Keratinocyte (primary cell): Measurements from ENCODE around the gene MRPL52. TPM values are rescaled to one million over a fixed set of nuclear protein-coding genes. Genes with fewer than 3 reads are reported as not detected.

Source experiments
- DNase-seq: peaks from one replicate; pipeline ENCODE4 v3.0.0-alpha.2; 2011; ENCODE audit warnings: low read depth, missing footprints, low spot score
- FAIRE-seq: peaks from 2 replicates; lab custom pipeline; 2011; peaks lifted over from hg19 to GRCh38; lab: Jason Lieb, UNC
- H2AFZ ChIP-seq: 2 replicates; pipeline ENCODE4 v1.6.0; 2012; ENCODE audit warnings: low read length, control low read depth, inconsistent platforms; ENCODE audit not compliant: control insufficient read depth
- H3K27ac ChIP-seq: 2 replicates; pipeline ENCODE4 v1.5.1; 2011; ENCODE audit warnings: low read length; ENCODE audit not compliant: control insufficient read depth, insufficient read depth
- H3K27me3 ChIP-seq: 3 replicates; pipeline ENCODE4 v1.6.0; 2011; ENCODE audit warnings: low read length; ENCODE audit not compliant: control insufficient read depth, insufficient read depth; ENCODE audit errors: extremely low read depth
- H3K36me3 ChIP-seq, 2 experiments: 2 replicates in 1 of 2; 3 replicates in 1 of 2; pipeline ENCODE4 v1.5.1; 2011; ENCODE audit warnings: low read length in 2 of 2, mild to moderate bottlenecking in 1 of 2; ENCODE audit not compliant: control insufficient read depth in 2 of 2, insufficient read depth in 2 of 2; ENCODE audit errors: extremely low read depth in 1 of 2
- H3K4me1 ChIP-seq: 3 replicates; pipeline ENCODE4 v1.5.1; 2011; ENCODE audit warnings: low read length; ENCODE audit not compliant: control insufficient read depth, insufficient read depth; ENCODE audit errors: extremely low read depth
- H3K4me2 ChIP-seq: 3 replicates; pipeline ENCODE4 v1.6.0; 2011; ENCODE audit warnings: low read depth, low read length; ENCODE audit not compliant: control insufficient read depth, insufficient read depth; ENCODE audit errors: extremely low read depth
- H3K4me3 ChIP-seq, 3 experiments: fragments of 200-600 bp in 1 of 3; sonication (generic) in 1 of 3; 2 replicates in 2 of 3; 3 replicates in 1 of 3; pipeline ENCODE4 v1.5.1; 2011 to 2016; ENCODE audit warnings: low read length in 3 of 3, mild to moderate bottlenecking in 3 of 3, control low read depth in 2 of 3, inconsistent platforms in 1 of 3, low read depth in 1 of 3, mixed read lengths in 1 of 3, mixed run types in 1 of 3, moderate library complexity in 1 of 3; ENCODE audit not compliant: control insufficient read depth in 2 of 3, insufficient read depth in 2 of 3; ENCODE audit errors: extremely low read depth in 1 of 3
- H3K79me2 ChIP-seq: 2 replicates; pipeline ENCODE4 v1.6.0; 2012; ENCODE audit warnings: low read length; ENCODE audit not compliant: control insufficient read depth, insufficient read depth
- H3K9ac ChIP-seq: 3 replicates; pipeline ENCODE4 v1.6.0; 2011; ENCODE audit warnings: low read length; ENCODE audit not compliant: control insufficient read depth, insufficient read depth; ENCODE audit errors: extremely low read depth
- H3K9me1 ChIP-seq: 3 replicates; pipeline ENCODE4 v1.6.0; 2011; ENCODE audit warnings: low read length; ENCODE audit not compliant: control insufficient read depth, insufficient read depth; ENCODE audit errors: extremely low read depth
- H3K9me3 ChIP-seq: 2 replicates; pipeline ENCODE4 v1.5.1; 2012; ENCODE audit warnings: low read depth, low read length; ENCODE audit not compliant: control insufficient read depth
- H4K20me1 ChIP-seq: 3 replicates; pipeline ENCODE4 v1.6.0; 2011; ENCODE audit warnings: low read length; ENCODE audit not compliant: control insufficient read depth, insufficient read depth; ENCODE audit errors: extremely low read depth
- CTCF ChIP-seq, 3 experiments: IDR thresholded peaks in 1 of 3; conservative IDR thresholded peaks in 1 of 3; optimal IDR thresholded peaks in 1 of 3; 2 replicates in 2 of 3; 3 replicates in 1 of 3; pipeline versions ENCODE3 to v1.5.1; 2011; ENCODE audit warnings: low read length in 3 of 3, mild to moderate bottlenecking in 3 of 3, moderate library complexity in 2 of 3, control low read depth in 1 of 3, inconsistent platforms in 1 of 3; ENCODE audit not compliant: insufficient read depth in 2 of 3; ENCODE audit errors: extremely low read depth in 1 of 3
- EZH2 ChIP-seq: IDR thresholded peaks from one replicate; pipeline ENCODE4 v1.6.1; 2012; ENCODE audit warnings: inconsistent platforms, mild to moderate bottlenecking, low read length, moderate library complexity
- dilution Hi-C: fragments of 300-500 bp; cut with MboI; formaldehyde crosslinking; loops from one replicate; pipeline ENCODE4 v1.7.0; 2020; ENCODE audit warnings: low sequenced_read_pairs; ENCODE audit not compliant: extremely low pct_ligation_motif_present
- polyA plus RNA-seq, 5 experiments: library from polyadenylated mRNA; depleted of rRNA in 3 of 5; stranded (reverse) in 3 of 5; stranded (forward) in 1 of 5; unstranded in 1 of 5; fragments of >200 nt; gene quantifications; 1 replicate in 1 of 5; 2 replicates in 3 of 5; 3 replicates in 1 of 5; pipeline versions ENCODE4 v1.2.1 to v1.2.3, GENCODE V29; 2011 to 2012; ENCODE audit warnings: missing spikeins in 2 of 5, low read depth in 1 of 5, low replicate concordance in 1 of 5

MRPL52 gene
- polyA plus RNA-seq, 1 donor (not counting 4 experiments of a cell fraction or from before 2014, with no cell fraction given) = 104 TPM

GRCh38 chr14:22797017-22797917 is 32.4 kb upstream of the MRPL52 start:
- FAIRE-seq = no peak

DNA sequence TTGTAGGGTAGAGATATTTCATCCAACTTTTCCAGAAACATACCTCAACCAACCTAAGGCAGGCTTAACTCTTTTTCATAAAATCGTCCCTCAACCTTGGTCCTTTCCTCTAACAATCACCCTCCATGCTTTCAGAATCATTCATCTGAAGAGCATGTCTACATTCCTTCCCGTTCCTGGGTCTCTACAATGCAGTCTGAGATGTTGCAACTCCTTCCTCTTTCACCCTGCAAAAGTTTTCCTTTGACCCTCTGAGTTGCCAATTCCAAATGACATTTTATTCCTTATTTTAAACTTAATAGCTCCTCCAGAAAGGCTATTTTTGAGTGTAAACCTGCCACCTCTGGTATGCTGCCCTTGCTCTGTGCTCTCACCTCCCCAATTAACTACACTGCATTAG is 31.2 kb upstream of the MRPL52 start:
- Histone ChIP-seq H3K9me3 (no peaks in the 10 kb centered on the region), H3K4me1 (no peaks in the 10 kb centered on the region), H3K36me3 (no peaks in the 10 kb centered on the region), H3K9me1 (no peaks in the 10 kb centered on the region), H3K4me2 (no peak overlapping the region), H2AFZ (no peak overlapping the region), H4K20me1 (no peaks in the 10 kb centered on the region), H3K79me2 (no peaks in the 10 kb centered on the region), H3K4me3 (no peak overlapping the region), H3K9ac (no peak overlapping the region), H3K27ac (no peak overlapping the region), H3K27me3 (peaks cover 7% of the 10 kb centered on the region)
- no peak for FAIRE-seq
- dilution Hi-C loops = no loop called here
- no peak for DNase-seq
- no peak for TF ChIP-seq EZH2
- no peak for TF ChIP-seq CTCF (optimal IDR thresholded peaks at IDR 0.05 in 1 of 3, IDR thresholded peaks at IDR 0.05 in 1 of 3, conservative IDR thresholded peaks at IDR 0.05 in 1 of 3; ENCODE audit: extremely low read depth in 1 of 3, insufficient read depth in 2 of 3, low read length in 3 of 3)

More at GRCh38 chr14:22797017-22797917, 32.4 kb upstream of the MRPL52 start:
- DNase-seq = no peak
- TF ChIP-seq EZH2 (no peak), CTCF (optimal IDR thresholded peaks at IDR 0.05 in 1 of 3, IDR thresholded peaks at IDR 0.05 in 1 of 3, conservative IDR thresholded peaks at IDR 0.05 in 1 of 3; ENCODE audit: extremely low read depth in 1 of 3, insufficient read depth in 2 of 3, low read length in 3 of 3) (no peak)
- Histone ChIP-seq H4K20me1 (no peaks in the 10 kb centered on the region), H2AFZ (no peak overlapping the region), H3K4me2 (no peak overlapping the region), H3K9me1 (no peaks in the 10 kb centered on the region), H3K4me1 (no peaks in the 10 kb centered on the region), H3K27me3 (peaks cover 7% of the 10 kb centered on the region), H3K4me3 (no peak overlapping the region), H3K36me3 (no peaks in the 10 kb centered on the region), H3K79me2 (no peaks in the 10 kb centered on the region), H3K9ac (no peak overlapping the region), H3K27ac (no peak overlapping the region), H3K9me3 (no peaks in the 10 kb centered on the region)
- dilution Hi-C loops = no loop called here
